ENCODE data around the gene ITIH3.

- TF ChIP-seq CTCF (IDR thresholded peaks at IDR 0.05), result no peak
- no peak for TF ChIP-seq POLR2A (IDR thresholded peaks at IDR 0.05)
Measured at GRCh38 chr3:52817860-52818259, 23.3 kb downstream of the ITIH3 start.

Measured in Peyer's patch (tissue), 4 donors.